AG08396 (cell line): ENCODE data around the gene OR2D3.
"Not testable (repeated sequence)": the region's sequence is repeated elsewhere in the genome, so short reads cannot be mapped to it uniquely, and the experiment has no call there.

Experiments used
- DNase-seq: peaks from one replicate; pipeline ENCODE4 v3.0.0; 2012; ENCODE audit warnings: low spot score, mixed read lengths

OR2D3 gene, protein sequence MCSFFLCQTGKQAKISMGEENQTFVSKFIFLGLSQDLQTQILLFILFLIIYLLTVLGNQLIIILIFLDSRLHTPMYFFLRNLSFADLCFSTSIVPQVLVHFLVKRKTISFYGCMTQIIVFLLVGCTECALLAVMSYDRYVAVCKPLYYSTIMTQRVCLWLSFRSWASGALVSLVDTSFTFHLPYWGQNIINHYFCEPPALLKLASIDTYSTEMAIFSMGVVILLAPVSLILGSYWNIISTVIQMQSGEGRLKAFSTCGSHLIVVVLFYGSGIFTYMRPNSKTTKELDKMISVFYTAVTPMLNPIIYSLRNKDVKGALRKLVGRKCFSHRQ

DNA sequence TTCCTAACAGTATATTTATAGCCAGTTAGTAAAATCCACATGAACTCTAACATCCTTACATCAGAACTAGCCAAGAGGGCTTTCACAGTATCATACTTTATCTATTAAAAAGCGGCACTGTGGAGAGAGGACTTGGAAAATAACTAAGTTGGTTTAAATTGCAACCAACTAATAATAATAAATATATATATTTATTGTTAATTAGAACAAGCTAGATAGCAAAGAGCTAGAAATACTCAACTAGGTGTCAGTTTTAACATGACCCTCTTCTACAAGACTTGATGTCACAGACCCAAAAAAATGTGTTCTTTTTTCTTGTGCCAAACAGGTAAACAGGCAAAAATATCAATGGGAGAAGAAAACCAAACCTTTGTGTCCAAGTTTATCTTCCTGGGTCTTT, at the start of gene OR2D3:
OR2D3 (plus strand) TSS at position 301 of the 400 bp plus-strand sequence; CDS start at position 301, 0 bp downstream.
- no peak for DNase-seq

DNA sequence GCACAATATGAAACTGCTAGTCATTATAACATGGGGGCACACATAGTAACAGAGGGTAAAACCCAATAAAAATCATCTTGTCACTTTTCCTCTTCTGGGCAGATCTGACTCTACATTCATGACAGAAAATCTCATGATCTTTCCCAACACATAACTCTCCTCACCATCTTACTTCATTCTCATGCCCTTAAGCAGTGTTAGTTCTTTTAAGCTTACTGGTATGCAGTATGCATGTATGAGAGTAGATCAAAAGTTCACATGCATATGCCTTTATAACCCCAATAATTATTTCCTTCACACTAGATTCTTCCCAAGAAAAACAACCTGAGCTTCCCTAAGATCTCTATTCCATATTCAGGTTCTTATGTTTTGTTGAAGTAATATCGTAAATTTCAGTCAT, 49.5 kb upstream of the OR2D3 start:
- no peak for DNase-seq

DNA sequence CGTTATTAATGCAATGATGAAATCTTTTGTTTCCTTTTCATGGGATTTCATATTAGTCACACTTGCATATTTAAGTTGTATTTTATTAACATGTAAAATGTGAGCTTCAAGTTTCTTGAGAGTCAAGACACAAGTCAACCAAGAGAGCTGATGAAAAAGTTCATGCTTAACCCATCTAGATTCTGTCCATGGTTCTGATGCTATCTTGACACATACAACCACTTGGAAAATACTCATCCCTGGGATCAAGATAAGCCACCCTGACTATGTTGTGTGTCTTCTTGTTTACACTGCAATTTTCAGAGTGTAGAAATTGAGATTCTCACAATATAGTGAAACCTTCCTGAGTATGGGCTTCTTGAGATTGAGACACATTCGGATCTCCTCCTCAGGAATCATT, 45.0 kb upstream of the OR2D3 start:
- no peak for DNase-seq

DNA sequence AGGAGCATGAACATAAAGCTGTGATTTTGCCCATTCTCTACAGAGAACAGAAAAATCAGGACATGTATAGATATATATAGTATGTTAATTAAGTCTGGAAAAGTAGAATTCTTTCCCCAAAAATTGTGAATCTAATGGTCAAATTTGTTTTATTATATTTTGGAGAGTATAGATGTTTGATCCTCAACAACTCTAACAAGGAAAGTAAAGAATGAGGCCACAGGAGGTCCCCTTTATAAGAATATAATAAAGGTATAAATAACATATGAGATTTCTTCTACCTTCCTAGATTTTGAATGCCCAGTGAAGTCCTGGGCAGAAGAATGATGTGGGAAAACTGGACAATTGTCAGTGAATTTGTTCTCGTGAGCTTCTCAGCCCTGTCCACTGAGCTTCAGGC, 44.5 kb upstream of the OR2D3 start, which contains the start of gene OR10A4:
OR10A4 (plus strand) TSS at position 301 of the 400 bp plus-strand sequence; CDS start at position 324, 23 bp downstream.
- no peak for DNase-seq

DNA sequence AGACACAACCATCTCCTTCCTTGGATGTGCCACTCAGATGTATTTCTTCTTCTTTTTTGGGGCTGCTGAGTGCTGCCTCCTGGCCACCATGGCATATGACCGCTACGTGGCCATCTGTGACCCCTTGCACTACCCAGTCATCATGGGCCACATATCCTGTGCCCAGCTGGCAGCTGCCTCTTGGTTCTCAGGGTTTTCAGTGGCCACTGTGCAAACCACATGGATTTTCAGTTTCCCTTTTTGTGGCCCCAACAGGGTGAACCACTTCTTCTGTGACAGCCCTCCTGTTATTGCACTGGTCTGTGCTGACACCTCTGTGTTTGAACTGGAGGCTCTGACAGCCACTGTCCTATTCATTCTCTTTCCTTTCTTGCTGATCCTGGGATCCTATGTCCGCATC, 43.9 kb upstream of the OR2D3 start:
- DNase-seq, result no peak

DNA sequence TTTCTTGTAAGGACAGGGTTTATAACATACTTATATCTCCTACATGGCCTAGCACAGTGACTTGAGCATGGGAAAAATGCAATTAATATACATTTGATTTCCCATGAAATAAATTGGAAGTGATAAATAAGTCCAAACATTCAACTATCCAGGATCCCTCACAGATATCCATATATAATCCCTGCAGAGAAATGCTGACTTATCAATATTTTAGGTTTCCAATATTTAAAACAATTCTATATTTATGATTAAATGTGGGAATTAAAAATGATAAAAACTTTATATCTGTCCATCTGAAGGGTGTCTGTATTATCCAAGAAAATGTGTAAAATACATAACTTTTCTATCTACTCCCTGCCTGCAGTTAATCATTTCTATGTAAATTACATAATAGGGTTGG, 38.1 kb upstream of the OR2D3 start:
- DNase-seq, result no peak

DNA sequence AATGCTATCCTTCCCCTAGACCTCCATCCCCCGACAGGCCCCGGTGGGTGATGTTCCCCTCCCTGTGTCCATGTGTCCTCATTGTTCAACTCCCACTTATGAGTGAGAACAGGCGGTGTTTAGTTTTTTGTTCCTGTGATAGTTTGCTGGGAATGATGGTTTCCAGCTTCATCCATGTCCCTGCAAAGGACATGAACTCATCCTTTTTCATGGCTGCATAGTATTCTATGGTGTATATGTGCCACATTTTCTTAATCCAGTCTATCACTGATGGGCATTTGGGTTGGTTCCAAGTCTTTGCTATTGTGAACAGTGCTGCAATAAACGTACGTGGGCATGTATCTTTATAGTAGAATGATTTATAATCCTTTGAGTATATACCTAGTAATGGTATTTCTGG, 33.1 kb upstream of the OR2D3 start:
- not testable (repeated sequence) for DNase-seq

DNA sequence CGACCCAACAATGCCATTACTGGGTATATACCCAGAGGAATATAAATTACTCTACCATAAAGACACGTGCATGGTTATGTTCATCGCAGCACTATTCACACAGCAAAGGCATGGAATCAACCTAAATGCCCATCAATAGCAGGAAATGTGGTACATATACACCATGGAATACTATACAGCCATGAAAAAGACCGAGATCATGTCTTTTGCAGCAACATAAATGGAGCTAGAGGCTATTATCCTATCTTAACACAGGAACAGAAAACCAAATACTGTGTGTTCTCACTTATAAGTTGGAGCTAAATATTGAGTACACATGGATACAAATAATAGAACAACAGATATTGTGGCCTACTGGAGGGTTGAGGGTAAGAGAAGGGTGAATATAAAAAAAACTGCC, 32.0 kb upstream of the OR2D3 start:
- DNase-seq, result no peak

DNA sequence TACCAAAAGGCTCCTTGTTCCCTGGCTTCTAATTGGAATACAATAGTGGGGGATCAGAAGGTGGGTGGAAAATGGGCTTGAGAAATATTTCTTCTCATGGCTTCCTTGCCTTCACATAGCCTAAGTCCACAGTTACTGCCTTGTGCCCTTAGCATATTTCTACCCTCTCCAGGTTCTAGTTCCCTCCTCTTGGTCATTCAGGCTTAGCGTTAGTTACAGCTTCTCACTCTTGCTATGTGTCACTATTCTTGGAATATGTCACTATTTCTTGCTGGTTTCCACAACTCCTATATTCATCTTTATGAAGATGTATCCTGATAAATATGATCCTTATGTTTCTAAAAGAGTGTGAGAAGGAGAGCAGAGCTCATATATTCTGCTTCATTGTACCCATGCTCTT, 31.0 kb upstream of the OR2D3 start:
- no peak for DNase-seq

DNA sequence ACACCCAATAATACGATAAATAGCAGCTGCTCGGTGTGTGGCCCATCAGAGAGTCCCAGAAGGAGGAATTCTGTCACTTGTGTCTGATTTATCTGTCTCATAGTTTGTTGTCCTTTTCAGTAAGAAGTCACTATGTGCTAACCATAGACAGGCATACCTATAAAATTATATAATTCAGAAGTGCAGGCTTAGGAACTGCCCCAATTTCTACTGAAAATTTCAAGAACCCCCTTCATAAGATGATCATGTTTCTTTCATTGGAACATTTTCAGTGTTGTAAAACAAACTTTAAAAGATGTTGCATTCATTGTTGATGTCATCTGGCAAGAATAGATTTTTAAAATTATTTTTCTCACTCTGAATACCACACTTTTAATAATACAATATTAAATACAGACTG, 28.4 kb upstream of the OR2D3 start, which contains the start of gene OR2D2:
OR2D2 (minus strand) TSS at position 101 of the 400 bp plus-strand sequence; CDS start at position 101, 0 bp downstream.
- DNase-seq, result no peak

DNA sequence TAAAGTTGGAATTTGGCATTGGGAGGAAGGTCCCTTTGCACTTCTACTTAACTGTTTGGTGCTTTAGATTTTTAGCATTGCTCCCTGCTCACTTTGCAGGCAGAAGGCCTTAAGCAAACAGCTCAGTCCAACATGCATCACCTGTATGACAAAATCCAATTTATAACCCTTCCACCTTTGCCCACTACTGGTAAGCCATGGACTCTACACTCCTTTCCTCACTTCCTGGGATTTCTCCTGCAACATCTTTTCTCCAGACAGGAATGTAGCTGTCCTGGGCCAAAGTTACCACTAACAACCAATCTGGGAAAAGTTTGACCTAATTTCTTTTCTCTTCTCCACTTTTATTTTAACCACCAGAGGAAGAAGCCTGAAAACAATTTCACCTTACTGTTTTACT, 26.7 kb upstream of the OR2D3 start:
- DNase-seq, result no peak

DNA sequence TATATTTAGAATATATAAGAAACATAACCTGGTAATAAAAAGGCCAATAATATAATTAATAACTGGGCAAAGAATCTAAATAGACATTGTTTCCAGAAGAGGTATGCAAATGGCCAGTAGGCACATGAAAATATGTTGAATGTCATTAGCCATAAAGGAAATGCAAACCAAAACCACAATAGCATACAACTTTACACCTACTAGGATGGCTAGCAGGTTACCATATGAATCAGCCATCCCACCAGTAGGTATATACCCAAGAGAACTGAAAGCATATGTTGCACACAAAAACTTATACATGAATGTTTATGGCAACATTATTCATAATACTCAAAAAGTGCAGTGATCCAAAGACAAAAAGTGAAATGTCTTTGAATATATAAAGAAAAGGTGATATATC, 25.8 kb upstream of the OR2D3 start:
- DNase-seq, result no peak

DNA sequence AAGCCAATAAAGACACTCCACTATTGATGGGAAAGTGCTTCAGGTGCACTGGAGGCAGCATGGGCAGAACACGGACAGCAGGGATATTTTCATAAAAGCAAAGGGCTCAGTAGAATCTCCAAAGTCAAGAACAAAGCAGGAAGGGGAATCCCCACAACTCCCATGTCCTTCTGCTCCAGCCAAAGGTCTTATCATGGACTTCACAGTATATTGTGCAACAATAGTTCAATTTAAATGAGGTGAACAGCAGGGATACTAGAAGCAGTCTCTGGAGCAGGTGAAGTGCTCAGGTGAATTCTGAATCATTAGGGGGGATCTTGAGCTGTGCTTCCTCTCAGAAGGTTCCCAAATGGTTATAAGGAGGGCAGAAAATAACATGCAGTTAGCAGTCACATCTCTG, 21.9 kb upstream of the OR2D3 start:
- DNase-seq, result no peak

DNA sequence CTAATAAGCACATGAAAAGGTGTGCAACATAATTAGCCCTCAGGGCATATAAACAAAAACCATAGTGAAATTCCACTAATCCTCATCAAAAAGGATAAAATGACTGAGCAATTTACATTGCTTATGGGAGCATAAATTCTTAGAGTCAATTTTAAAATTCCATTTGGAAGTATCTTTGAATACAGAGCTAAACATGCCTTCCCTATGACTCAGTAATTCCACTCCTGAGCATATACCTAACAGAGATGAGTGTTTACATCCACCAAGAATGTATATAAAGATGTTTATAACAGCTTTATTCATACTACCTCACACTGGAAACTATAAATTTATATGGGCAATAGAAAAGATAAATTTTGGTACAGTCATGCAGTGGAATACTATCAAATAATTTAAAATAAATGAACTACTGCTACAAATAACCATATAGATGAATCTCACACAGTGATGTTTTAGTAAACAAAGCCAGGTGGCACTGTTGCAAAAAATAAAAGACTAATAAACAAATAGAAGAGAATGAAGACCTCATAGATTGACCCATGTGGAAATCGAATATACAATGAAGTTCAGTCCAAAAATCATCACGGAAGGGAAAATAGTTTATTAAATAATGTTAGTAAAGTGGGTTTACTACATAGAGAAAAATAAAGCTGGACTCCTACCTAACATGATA, 20.3 kb upstream of the OR2D3 start:
- no peak for DNase-seq

DNA sequence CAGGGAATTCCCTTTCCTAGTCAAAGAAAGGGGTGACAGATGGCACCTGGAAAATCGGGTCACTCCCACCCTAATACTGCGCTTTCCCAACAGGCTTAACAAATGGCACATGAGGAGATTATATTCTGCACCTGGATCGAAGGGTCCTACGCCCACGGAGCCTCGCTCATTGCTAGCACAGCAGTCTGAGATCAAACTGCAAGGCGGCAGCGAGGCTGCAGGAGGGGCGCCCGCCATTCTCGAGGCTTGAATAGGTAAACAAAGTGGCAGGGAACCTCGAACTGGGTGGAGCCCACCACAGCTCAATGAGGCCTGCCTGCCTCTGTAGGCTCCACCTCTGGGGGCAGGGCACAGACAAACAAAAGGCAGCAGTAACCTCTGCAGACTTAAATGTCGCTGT, 16.0 kb upstream of the OR2D3 start:
- not testable (repeated sequence) for DNase-seq

DNA sequence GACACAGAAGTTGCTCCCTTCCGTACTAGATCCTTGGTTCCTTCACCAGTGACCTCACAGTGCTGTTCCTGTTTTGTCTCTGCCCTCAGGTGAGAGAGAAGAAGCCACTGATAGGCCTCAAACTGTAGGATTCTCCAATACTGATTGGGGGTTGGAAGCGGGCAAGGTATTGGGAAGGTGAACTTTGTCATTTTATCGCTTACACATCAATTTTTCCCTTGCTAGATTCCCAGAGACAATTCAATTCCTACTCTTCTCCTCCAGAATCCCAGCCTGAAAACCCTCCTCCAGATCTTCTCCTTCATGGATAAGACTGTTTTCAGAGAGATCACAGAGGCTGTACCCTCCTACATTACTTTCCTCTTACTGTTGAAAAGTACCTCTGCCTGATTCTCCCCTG, 9.4 kb upstream of the OR2D3 start:
- no peak for DNase-seq

DNA sequence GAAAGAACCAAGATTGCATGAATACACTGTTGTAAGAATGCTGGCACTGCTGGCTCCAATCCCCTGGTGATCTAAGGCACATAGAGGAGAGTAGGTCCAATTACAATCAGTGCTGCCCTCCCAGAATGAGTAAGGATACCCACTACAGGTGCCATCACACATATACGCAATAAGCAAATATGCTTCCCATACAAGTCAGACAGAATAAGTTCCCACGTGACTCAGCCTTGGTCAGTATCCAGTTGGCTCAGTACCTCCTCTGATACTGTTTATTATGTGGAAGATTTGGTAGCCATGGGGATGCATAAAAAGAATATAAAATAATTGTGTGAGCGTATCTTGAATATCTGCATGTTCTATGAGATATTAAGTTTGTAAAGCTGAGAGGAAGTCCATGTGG, 8.9 kb upstream of the OR2D3 start:
- DNase-seq, result peak; percentile 6

DNA sequence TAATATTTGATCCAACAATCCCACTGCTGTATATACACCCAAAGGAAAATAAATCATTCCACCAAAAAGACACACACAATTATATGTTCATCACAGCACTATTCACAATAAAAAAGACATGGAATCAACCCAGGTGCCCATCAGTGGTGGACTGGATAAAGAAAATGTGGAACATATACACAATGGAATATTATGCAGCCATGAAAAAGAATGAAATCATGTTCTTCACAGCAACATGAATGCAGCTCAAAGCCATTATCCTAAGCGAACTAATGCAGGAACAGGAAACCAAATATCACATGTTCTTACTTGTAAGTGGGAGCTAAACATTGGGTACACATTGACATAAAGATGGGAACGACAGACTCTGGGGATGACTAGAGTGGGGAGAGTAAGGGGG, 1.1 kb upstream of the OR2D3 start:
- no peak for DNase-seq

DNA sequence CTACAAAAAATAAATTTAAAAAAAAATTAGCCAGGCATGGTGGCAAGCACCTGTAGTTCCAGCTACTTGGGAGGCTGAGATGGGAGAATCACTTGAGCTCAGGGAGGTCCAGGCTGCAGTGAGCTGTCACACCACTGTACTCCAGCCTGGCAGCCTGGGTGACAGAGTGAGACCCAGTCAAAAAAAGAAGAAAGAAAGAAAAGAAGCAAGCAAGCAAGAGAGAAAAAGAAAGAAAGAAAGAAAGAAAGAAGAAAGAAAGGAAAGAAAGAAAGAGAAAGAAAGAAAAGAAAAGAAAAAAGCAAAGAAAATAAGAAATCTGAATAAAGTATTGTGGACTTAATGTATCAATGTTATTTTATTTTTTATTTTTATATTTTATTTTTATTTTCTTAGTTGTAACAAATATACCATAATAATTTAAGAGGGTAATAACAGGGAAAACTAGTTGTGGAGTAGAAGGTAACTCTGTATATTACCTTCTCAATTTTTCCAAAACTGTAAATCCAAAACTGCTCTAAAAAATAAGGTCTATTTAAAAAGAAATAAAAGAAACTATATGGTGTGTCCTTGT, 4.3 kb downstream of the OR2D3 start:
- DNase-seq, result no peak

DNA sequence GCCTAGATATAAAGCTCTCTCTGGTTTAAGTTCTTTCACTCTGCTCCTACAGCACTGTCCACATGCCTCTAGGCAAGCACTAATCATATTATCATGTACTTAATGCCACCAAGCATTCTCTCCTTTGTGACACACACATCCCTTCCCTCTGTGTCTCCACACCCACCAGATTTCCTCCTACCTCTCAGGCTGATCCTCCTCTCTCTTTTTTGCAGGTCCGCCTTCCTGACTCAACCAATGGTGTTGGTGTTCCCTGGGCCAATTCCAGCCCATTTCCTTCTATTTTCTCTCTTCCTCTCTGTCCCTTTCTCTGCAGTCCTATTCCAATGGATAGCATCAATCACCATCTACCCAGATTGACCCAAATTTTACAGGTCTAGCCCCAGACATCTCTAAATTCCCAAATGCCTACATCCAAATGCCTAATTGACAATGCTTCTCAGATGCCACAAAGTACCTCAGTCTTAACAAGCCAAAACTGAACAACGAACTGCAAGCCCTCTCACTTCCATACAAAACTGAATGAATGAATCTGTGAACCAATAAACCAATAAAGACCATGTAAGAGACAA, 4.9 kb downstream of the OR2D3 start:
- no peak for DNase-seq

DNA sequence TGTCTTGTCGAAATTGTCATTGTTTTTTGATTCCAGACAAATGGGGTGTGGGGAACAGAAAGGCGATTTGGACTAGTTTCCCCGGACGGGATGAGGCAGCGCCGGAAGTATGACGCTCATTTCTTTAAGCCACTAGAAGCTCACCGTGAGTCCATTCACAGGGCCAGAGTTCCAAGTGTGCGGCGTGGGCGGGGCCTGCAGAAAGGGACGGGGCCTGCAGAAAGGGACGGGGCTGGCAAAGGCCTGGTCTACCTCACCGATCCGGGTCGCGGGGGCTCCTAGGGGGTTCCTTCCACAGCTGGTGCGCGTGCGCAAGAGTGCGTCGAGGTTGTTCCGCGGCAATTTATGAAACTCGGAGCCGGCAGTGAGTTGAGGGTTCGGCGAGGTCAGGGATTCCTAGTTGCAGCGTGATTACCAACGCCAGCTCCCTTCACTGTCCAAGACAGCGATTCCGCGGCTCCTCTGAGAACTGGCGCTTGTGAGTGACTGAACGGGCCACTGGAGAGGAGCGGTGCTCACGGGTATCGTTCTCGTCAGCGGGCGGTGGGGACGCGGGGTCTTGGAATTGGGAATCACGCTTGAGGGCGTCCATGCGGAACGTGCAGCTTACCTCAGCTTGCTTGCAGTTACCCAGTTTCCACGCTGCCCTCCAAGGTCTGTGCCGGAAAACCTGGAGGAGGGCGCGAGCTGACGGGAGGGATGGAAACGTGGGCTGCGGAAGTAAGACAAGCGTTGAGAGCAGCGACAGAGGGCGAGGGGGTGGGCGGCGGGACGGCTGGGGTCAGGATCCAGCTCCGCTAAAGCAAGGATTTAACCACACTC, 5.6 kb downstream of the OR2D3 start, which contains the start of gene ZNF215:
ZNF215 (plus strand) TSS at position 219 of the 822 bp plus-strand sequence. CDS start 5,847 bp downstream, outside the sequence.
- peak; percentile 79 for DNase-seq
